Natural killer cell (primary cell): ENCODE data around the gene MET. TPM values are rescaled to one million over a fixed set of nuclear protein-coding genes. Genes with fewer than 3 reads are reported as not detected.

ENCODE experiments used
- ATAC-seq, 3 donors: fragments of 150-1000 bp in 2 of 3; fragments of 200-7000 bp in 1 of 3; cut with Tn5 transposase; 1 replicate in 1 of 3; 2 replicates in 2 of 3; pipeline ENCODE4 v1.10.0; 2021; ENCODE audit warnings: mild to moderate bottlenecking in 2 of 3, moderate library complexity in 2 of 3
- DNase-seq, 2 donors: peaks; one replicate each; pipeline versions ENCODE4 v3.0.0 to v3.0.0-alpha.2; 2013 to 2021; ENCODE audit warnings: mixed read lengths in 1 of 2
- H3K27ac ChIP-seq: one replicate; pipeline ENCODE4 v1.5.1; 2013; ENCODE audit warnings: mild to moderate bottlenecking, low read length
- H3K27me3 ChIP-seq: one replicate; pipeline ENCODE4 v1.6.1; 2013; ENCODE audit warnings: low read length; ENCODE audit not compliant: control insufficient read depth, insufficient read depth
- H3K36me3 ChIP-seq: one replicate; pipeline ENCODE4 v1.6.1; 2013; ENCODE audit warnings: low read length; ENCODE audit not compliant: control insufficient read depth, insufficient read depth
- H3K4me1 ChIP-seq: one replicate; pipeline ENCODE4 v1.6.1; 2013; ENCODE audit warnings: low read length; ENCODE audit not compliant: control insufficient read depth, insufficient read depth
- H3K4me3 ChIP-seq: one replicate; pipeline ENCODE4 v1.5.1; 2013; ENCODE audit warnings: low read length
- H3K9me3 ChIP-seq: one replicate; pipeline ENCODE4 v1.6.1; 2013; ENCODE audit warnings: low read length; ENCODE audit not compliant: control insufficient read depth, insufficient read depth
- H3K27ac Mint-ChIP-seq, 2 donors: one replicate each; pipeline ENCODE4 v1.8.0; 2022; ENCODE audit warnings: mild to moderate bottlenecking in 2 of 2, mixed read lengths in 2 of 2, moderate library complexity in 1 of 2
- H3K27me3 Mint-ChIP-seq, 2 donors: one replicate each; pipeline ENCODE4 v1.8.0; 2022; ENCODE audit warnings: low read depth in 2 of 2, mixed read lengths in 2 of 2
- H3K36me3 Mint-ChIP-seq: one replicate; pipeline ENCODE4 v1.8.0; 2022; ENCODE audit warnings: mixed read lengths
- H3K4me1 Mint-ChIP-seq, 2 donors: one replicate each; pipeline ENCODE4 v1.8.0; 2022; ENCODE audit warnings: mixed read lengths in 2 of 2
- H3K4me3 Mint-ChIP-seq: one replicate; pipeline ENCODE4 v1.8.0; 2022; ENCODE audit warnings: mild to moderate bottlenecking, moderate library complexity, mixed read lengths
- H3K9me3 Mint-ChIP-seq, 2 donors: one replicate each; pipeline ENCODE4 v1.8.0; 2022; ENCODE audit warnings: mixed read lengths in 2 of 2
- WGBS: methylation state at CpG from one replicate; pipeline ENCODE4 v1.1.7; 2013; ENCODE audit warnings: missing lambda C conversion rate; ENCODE audit not compliant: insufficient coverage; 5-methylcytosine and 5-hydroxymethylcytosine counted together
- intact Hi-C: fragments of 100-400 bp; cut with micrococcal nuclease; formaldehyde crosslinking; loops from one replicate; pipeline ENCODE4 v1.14.2; 2022
- total RNA-seq, 4 donors: library from RNA; stranded (reverse); fragments of 120-200 nt in 1 of 4; gene quantifications; one replicate each; pipeline versions ENCODE4 v1.2.3 to v1.2.4, GENCODE V29; 2013 to 2022
- TF ChIP-seq, protein P1 (sequence below): fragments of 200-600 bp; IDR thresholded peaks from one replicate; pipeline ENCODE4 v1.8.0; 2022; ENCODE audit warnings: antibody characterized with exemption

The MET gene
- total RNA-seq, 3 donors from 2014 or later (not counting 1 experiment from before 2014, with no cell fraction given): 0.16 TPM; not detected in 2

DNA sequence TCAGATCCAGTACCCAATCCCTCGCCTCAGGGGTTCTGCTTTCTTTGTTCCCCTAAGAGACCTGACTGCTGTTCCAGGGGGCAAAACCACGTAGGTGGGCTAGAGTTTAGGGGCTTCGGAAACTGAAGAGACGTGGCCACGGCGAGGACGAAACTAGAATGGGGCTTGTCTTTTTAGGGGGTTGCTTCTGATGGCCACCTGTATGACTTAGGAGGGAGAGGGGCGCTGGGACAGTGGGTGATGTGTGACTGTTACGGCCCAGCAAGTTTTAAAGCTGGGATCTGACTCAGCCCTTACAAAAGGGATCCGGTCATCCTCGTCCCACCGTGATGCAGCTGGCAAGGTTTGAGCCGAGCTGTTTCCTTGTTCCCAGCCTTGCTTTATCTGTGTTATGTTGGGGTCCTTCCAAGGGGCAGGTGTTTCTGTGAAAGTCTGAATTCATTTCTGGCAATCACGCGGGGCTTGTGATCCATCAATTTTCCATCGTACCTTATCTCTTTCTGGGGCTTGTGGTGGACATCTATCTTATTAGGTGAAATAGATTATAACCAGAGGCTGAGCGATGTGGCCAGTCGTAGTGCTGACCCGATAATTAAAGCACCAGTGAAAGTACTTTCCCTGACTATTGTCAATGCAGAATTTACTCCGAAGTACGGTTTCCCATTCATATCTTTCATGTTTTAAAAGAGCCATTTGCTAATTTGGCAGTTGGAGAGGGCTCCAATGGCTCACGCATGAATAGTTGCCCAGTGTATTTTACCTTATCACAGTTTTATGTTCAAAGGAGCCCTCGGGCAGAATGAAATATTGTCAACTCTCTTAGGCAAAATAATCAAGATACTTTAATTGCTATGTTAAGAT is 830 bp downstream of the MET start:
- H3K27me3 Mint-ChIP-seq: peaks cover 19 to 47% of the 10 kb centered on the region in 2 donors

DNA sequence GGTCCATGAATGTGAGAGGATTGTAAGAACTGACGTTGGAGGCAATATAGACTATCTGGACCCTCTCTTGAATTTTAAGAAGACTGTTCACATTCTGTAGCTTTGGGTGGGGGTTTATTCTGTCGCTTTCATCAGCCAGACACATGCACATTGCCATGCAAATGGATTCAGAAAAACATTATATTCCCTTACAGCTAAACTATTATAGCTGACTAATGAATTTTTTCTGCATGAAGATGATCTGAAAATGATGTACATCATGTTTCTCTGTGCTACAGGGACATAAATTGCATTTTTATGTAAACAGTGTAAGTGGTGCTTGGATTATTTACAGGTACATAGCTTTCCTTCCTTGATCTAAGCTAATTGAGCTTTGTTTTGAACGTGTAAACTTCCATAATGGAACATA is 1.5 kb downstream of the MET start:
- H3K27me3 Mint-ChIP-seq: peaks cover 19 to 46% of the 10 kb centered on the region in 2 donors
- Histone ChIP-seq H3K9me3 (no peaks in the 10 kb centered on the region), H3K4me1 (peaks cover 4% of the 10 kb centered on the region), H3K4me3 (no peak overlapping the region), H3K27ac (no peak overlapping the region), H3K36me3 (no peaks in the 10 kb centered on the region), H3K27me3 (peaks cover 12% of the 10 kb centered on the region)
- no peak overlapping the region for H3K27ac Mint-ChIP-seq
- ATAC-seq: no peak
- H3K9me3 Mint-ChIP-seq: no peaks in the 10 kb centered on the region
- intact Hi-C loops: no loop called here
- DNase-seq: no peak
- H3K36me3 Mint-ChIP-seq: no peaks in the 10 kb centered on the region
- TF ChIP-seq, protein P1, sequence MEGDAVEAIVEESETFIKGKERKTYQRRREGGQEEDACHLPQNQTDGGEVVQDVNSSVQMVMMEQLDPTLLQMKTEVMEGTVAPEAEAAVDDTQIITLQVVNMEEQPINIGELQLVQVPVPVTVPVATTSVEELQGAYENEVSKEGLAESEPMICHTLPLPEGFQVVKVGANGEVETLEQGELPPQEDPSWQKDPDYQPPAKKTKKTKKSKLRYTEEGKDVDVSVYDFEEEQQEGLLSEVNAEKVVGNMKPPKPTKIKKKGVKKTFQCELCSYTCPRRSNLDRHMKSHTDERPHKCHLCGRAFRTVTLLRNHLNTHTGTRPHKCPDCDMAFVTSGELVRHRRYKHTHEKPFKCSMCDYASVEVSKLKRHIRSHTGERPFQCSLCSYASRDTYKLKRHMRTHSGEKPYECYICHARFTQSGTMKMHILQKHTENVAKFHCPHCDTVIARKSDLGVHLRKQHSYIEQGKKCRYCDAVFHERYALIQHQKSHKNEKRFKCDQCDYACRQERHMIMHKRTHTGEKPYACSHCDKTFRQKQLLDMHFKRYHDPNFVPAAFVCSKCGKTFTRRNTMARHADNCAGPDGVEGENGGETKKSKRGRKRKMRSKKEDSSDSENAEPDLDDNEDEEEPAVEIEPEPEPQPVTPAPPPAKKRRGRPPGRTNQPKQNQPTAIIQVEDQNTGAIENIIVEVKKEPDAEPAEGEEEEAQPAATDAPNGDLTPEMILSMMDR: no peak
- peaks cover 0 to 5% of the 10 kb centered on the region in 2 donors for H3K4me1 Mint-ChIP-seq
- H3K4me3 Mint-ChIP-seq: no peak overlapping the region
- 67% methylated on average over 1 of the region's 3 CpGs for WGBS

More for the DNA sequence above, 830 bp downstream of the MET start:
- Histone ChIP-seq H3K27ac (no peak overlapping the region), H3K4me3 (no peak overlapping the region), H3K27me3 (peaks cover 12% of the 10 kb centered on the region), H3K9me3 (no peaks in the 10 kb centered on the region), H3K36me3 (no peaks in the 10 kb centered on the region), H3K4me1 (peaks cover 4% of the 10 kb centered on the region)
- WGBS: 58% methylated on average over 23 of the region's 23 CpGs
- TF ChIP-seq, protein P1: no peak
- no peak for ATAC-seq
- intact Hi-C loops: no loop called here
- Mint-ChIP-seq H3K4me1 (peaks cover 0 to 5% of the 10 kb centered on the region in 2 donors), H3K36me3 (no peaks in the 10 kb centered on the region), H3K4me3 (peak overlapping the region; percentile 21), H3K9me3 (no peaks in the 10 kb centered on the region), H3K27ac (no peak overlapping the region)
- no peak for DNase-seq

DNA sequence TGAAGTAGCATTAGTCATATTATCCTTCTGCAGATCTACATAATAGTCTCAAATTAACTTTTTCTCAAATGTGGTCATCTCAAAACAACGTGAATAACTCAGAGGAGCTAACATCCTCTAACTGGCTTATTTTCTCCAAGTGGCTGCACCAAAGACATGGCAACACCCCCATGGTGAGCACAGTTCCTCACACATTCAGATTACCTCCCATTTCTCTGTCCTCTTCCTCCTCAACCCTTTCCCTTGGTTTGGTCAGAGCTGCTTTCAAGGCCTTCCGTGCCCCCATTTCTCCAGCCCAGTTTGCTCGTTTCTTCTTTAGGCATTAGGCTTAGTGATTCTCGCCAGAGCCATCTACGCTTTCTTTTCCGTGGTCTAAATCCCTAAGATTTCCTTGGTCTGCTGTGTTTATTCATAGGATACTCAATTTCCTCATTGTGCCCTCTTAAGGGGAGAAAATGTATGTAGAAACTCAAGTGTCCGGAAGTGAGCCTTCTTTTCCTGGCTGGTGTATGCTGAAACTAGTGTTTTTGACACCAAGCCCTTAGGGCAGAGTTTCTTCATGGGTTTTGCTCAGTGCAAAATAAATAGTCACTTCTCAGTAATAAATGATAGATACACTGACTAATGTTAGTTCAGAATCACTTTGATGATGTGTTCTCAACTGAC is 2.6 kb downstream of the MET start:
- intact Hi-C loops: no loop called here
- Mint-ChIP-seq H3K27ac (no peak overlapping the region), H3K36me3 (no peaks in the 10 kb centered on the region), H3K4me1 (peaks cover 0 to 5% of the 10 kb centered on the region in 2 donors), H3K9me3 (no peaks in the 10 kb centered on the region), H3K4me3 (no peak overlapping the region), H3K27me3 (peaks cover 19 to 35% of the 10 kb centered on the region in 2 donors)
- peaks cover 4% of the 10 kb centered on the region for H3K4me1 ChIP-seq
- WGBS: 89% methylated on average over 7 of the region's 7 CpGs
- H3K4me3 ChIP-seq: no peak overlapping the region
- H3K36me3 ChIP-seq: no peaks in the 10 kb centered on the region
- ATAC-seq (no peak), DNase-seq (no peak)
- no peak overlapping the region for H3K27ac ChIP-seq
- no peaks in the 10 kb centered on the region for H3K9me3 ChIP-seq
- TF ChIP-seq, protein P1: no peak
- peaks cover 12% of the 10 kb centered on the region for H3K27me3 ChIP-seq
